Neural progenitor cell (in vitro differentiated cells): ENCODE results near the gene WDR27. TPM values are rescaled to one million over a fixed set of nuclear protein-coding genes. Genes with fewer than 3 reads are reported as not detected.

ENCODE experiments used
- DNase-seq: peaks from one replicate; pipeline ENCODE4 v3.0.0-alpha.2; 2016; ENCODE audit warnings: low spot score
- H2AFZ ChIP-seq: fragments of 200-600 bp; sonication (generic); replicated peaks from 2 replicates; pipeline ENCODE4 v1.6.1; 2016; ENCODE audit warnings: antibody characterized with exemption
- H3F3A ChIP-seq: fragments of 200-600 bp; sonication (generic); 2 replicates; pipeline ENCODE4 v1.6.1; 2016; ENCODE audit warnings: antibody characterized with exemption, low read depth
- H3K27ac ChIP-seq: fragments of 200-600 bp; sonication (generic); 2 replicates; pipeline ENCODE4 v1.5.1; 2016; ENCODE audit warnings: mild to moderate bottlenecking
- H3K27me3 ChIP-seq: fragments of 200-600 bp; sonication (generic); 2 replicates; pipeline ENCODE4 v1.6.1; 2016; ENCODE audit warnings: mild to moderate bottlenecking, moderate library complexity
- H3K36me3 ChIP-seq: fragments of 200-600 bp; sonication (generic); 2 replicates; pipeline ENCODE4 v1.5.1; 2016
- H3K4me1 ChIP-seq: fragments of 200-600 bp; sonication (generic); 2 replicates; pipeline ENCODE4 v1.6.1; 2016; ENCODE audit warnings: mixed run types
- H3K4me2 ChIP-seq: fragments of 200-600 bp; sonication (generic); 2 replicates; pipeline ENCODE4 v1.6.1; 2016
- H3K4me3 ChIP-seq: fragments of 200-600 bp; sonication (generic); 2 replicates; pipeline ENCODE4 v1.5.1; 2016
- H3K79me2 ChIP-seq: fragments of 200-600 bp; sonication (generic); 2 replicates; pipeline ENCODE4 v1.6.1; 2016; ENCODE audit warnings: low read depth
- H3K9ac ChIP-seq: fragments of 200-600 bp; sonication (generic); 2 replicates; pipeline ENCODE4 v1.6.1; 2016
- H3K9me3 ChIP-seq: fragments of 200-600 bp; sonication (generic); 2 replicates; pipeline ENCODE4 v1.5.1; 2016; ENCODE audit warnings: low read depth
- H4K20me1 ChIP-seq: fragments of 200-600 bp; sonication (generic); 2 replicates; pipeline ENCODE4 v1.6.1; 2016; ENCODE audit warnings: low read depth
- H3K27ac Mint-ChIP-seq: 3 replicates; pipeline ENCODE4 v1.8.0; 2021; ENCODE audit warnings: mixed read lengths
- H3K27me3 Mint-ChIP-seq: 2 replicates; pipeline ENCODE4 v1.8.0; 2022; ENCODE audit warnings: low read depth, mild to moderate bottlenecking, inconsistent platforms, moderate library complexity, mixed read lengths; ENCODE audit not compliant: insufficient read depth
- H3K36me3 Mint-ChIP-seq: 3 replicates; pipeline ENCODE4 v1.8.0; 2021; ENCODE audit warnings: mixed read lengths
- H3K4me1 Mint-ChIP-seq: 3 replicates; pipeline ENCODE4 v1.8.0; 2021; ENCODE audit warnings: mixed read lengths
- H3K4me3 Mint-ChIP-seq: 3 replicates; pipeline ENCODE4 v1.8.0; 2021; ENCODE audit warnings: mild to moderate bottlenecking, moderate library complexity, mixed read lengths
- H3K9me3 Mint-ChIP-seq: 3 replicates; pipeline ENCODE4 v1.8.0; 2020; ENCODE audit warnings: mixed read lengths
- EZH2 ChIP-seq: fragments of 200-600 bp; sonication (generic); IDR thresholded peaks from 2 replicates; pipeline ENCODE4 v1.6.1; 2017; ENCODE audit warnings: antibody characterized with exemption, mild to moderate bottlenecking, moderate library complexity
- EZH2phosphoT487 ChIP-seq: fragments of 200-600 bp; sonication (generic); IDR thresholded peaks from 2 replicates; pipeline ENCODE4 v1.6.1; 2017; ENCODE audit warnings: antibody characterized with exemption
- total RNA-seq: library from RNA; depleted of rRNA; stranded (reverse); fragments of >200 nt; gene quantifications from 2 replicates; pipeline ENCODE4 v1.2.3, GENCODE V29; 2015; ENCODE audit warnings: low replicate concordance
- TF ChIP-seq, protein P1 (sequence below): fragments of 200-600 bp; sonication (generic); IDR thresholded peaks from 2 replicates; pipeline ENCODE4 v1.5.1; 2017; ENCODE audit warnings: antibody characterized with exemption, mild to moderate bottlenecking

Gene WDR27
- total RNA-seq, 1 donor from 2014 or later: 69.0 TPM

GRCh38 chr6:169510871-169511270, 191.0 kb downstream of the WDR27 start:
- H3K27me3 ChIP-seq: no peaks in the 10 kb centered on the region
- DNase-seq: no peak
- H3K4me2 ChIP-seq: no peak overlapping the region
- H3F3A ChIP-seq: no peaks in the 10 kb centered on the region
- H2AFZ ChIP-seq: no peak overlapping the region
- no peaks in the 10 kb centered on the region for H3K79me2 ChIP-seq
- H4K20me1 ChIP-seq: no peaks in the 10 kb centered on the region
- H3K9me3 ChIP-seq: peaks cover 6% of the 10 kb centered on the region
- Mint-ChIP-seq H3K4me1 (no peaks in the 10 kb centered on the region), H3K36me3 (peaks cover 9% of the 10 kb centered on the region), H3K4me3 (no peak overlapping the region), H3K27me3 (no peaks in the 10 kb centered on the region), H3K9me3 (peaks cover 14% of the 10 kb centered on the region), H3K27ac (no peak overlapping the region)
- TF ChIP-seq EZH2phosphoT487 (no peak), EZH2 (no peak)
- TF ChIP-seq, protein P1, sequence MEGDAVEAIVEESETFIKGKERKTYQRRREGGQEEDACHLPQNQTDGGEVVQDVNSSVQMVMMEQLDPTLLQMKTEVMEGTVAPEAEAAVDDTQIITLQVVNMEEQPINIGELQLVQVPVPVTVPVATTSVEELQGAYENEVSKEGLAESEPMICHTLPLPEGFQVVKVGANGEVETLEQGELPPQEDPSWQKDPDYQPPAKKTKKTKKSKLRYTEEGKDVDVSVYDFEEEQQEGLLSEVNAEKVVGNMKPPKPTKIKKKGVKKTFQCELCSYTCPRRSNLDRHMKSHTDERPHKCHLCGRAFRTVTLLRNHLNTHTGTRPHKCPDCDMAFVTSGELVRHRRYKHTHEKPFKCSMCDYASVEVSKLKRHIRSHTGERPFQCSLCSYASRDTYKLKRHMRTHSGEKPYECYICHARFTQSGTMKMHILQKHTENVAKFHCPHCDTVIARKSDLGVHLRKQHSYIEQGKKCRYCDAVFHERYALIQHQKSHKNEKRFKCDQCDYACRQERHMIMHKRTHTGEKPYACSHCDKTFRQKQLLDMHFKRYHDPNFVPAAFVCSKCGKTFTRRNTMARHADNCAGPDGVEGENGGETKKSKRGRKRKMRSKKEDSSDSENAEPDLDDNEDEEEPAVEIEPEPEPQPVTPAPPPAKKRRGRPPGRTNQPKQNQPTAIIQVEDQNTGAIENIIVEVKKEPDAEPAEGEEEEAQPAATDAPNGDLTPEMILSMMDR: no peak
- no peaks in the 10 kb centered on the region for H3K4me1 ChIP-seq
- no peak overlapping the region for H3K4me3 ChIP-seq
- H3K9ac ChIP-seq: no peak overlapping the region
- no peaks in the 10 kb centered on the region for H3K36me3 ChIP-seq
- H3K27ac ChIP-seq: no peak overlapping the region

DNA sequence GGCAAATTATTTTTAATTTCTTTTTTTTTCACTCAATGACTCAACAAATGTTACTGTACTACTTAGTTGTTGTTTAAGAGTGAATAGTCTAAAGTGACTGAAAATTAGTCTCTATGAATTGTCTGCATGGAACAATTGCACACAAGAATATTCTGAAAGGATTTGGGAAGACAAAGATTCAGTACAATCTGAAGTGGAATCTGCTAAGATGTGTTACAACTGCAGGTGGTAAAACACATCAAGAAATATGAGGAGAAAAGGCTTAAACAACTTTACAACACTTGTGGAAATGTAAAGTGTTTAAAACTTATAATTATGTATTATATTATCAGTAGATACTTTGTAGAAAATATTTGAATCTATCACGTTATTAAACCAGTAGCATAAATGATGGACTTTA, 193.4 kb downstream of the WDR27 start:
- no peak for TF ChIP-seq EZH2phosphoT487
- no peak for TF ChIP-seq EZH2
- TF ChIP-seq, protein P1: no peak

DNA sequence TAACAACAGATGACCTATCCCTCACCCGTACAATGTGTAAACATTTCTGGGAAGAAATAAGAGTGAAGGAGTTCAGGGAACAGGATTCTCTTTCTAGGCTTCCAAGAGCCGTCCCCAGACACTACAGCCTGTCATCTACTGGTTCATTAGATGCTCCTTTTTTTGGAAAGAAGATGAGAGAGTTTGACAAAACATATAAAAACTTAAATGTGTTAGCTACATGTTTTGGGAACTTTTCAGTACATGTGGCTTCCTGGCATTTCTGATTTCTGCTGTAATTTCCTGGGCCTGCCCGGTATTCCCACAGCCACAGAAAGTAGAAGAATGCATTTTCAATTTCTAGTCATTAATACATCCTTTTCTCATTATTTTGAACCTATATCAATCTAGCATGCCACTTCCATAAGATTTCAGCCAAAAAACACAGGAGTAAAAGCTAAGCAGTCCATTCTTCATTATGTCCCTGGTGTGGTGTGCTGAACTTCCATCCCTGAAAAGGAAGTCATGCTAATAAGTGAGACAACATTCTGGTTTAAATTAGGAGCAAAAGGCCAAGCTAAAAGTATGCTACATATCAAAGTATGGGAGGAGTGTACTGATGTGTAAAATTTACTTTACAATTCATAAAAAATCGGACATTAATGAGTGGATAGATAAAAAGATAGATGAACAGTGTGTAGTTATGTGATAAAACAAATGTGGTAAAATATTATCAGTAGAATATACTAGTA, 198.2 kb downstream of the WDR27 start:
- H4K20me1 ChIP-seq: no peaks in the 10 kb centered on the region
- H3K9ac ChIP-seq: no peak overlapping the region
- H3K27me3 ChIP-seq: no peaks in the 10 kb centered on the region
- H3F3A ChIP-seq: no peaks in the 10 kb centered on the region
- peaks cover 13% of the 10 kb centered on the region for H3K36me3 Mint-ChIP-seq
- no peaks in the 10 kb centered on the region for H3K4me1 ChIP-seq
- H3K27ac ChIP-seq: no peak overlapping the region
- H3K4me1 Mint-ChIP-seq: peaks cover 15% of the 10 kb centered on the region
- peaks cover 6% of the 10 kb centered on the region for H3K9me3 ChIP-seq
- no peak overlapping the region for H3K27ac Mint-ChIP-seq
- no peak for TF ChIP-seq EZH2phosphoT487
- no peak for TF ChIP-seq EZH2
- TF ChIP-seq, protein P1: no peak
- no peaks in the 10 kb centered on the region for H3K79me2 ChIP-seq
- H3K27me3 Mint-ChIP-seq: peaks cover 2% of the 10 kb centered on the region
- no peak overlapping the region for H3K4me2 ChIP-seq
- H3K4me3 Mint-ChIP-seq: no peak overlapping the region
- no peak overlapping the region for H3K4me3 ChIP-seq
- H2AFZ ChIP-seq: no peak overlapping the region
- H3K9me3 Mint-ChIP-seq: peaks cover 12% of the 10 kb centered on the region
- H3K36me3 ChIP-seq: no peaks in the 10 kb centered on the region
- no peak for DNase-seq

More for the DNA sequence above, 193.4 kb downstream of the WDR27 start:
- no peak overlapping the region for H3K4me2 ChIP-seq
- no peaks in the 10 kb centered on the region for H3K36me3 ChIP-seq
- H3K27me3 Mint-ChIP-seq: no peaks in the 10 kb centered on the region
- no peak overlapping the region for H3K27ac ChIP-seq
- no peaks in the 10 kb centered on the region for H3K4me1 ChIP-seq
- peaks cover 6% of the 10 kb centered on the region for H3K9me3 ChIP-seq
- peaks cover 14% of the 10 kb centered on the region for H3K9me3 Mint-ChIP-seq
- no peak overlapping the region for H3K27ac Mint-ChIP-seq
- no peaks in the 10 kb centered on the region for H3F3A ChIP-seq
- no peak overlapping the region for H2AFZ ChIP-seq
- peaks cover 7% of the 10 kb centered on the region for H3K36me3 Mint-ChIP-seq
- H3K9ac ChIP-seq: no peak overlapping the region
- no peaks in the 10 kb centered on the region for H3K4me1 Mint-ChIP-seq
- no peak overlapping the region for H3K4me3 Mint-ChIP-seq
- no peak for DNase-seq
- H3K79me2 ChIP-seq: no peaks in the 10 kb centered on the region
- no peaks in the 10 kb centered on the region for H4K20me1 ChIP-seq
- H3K4me3 ChIP-seq: no peak overlapping the region
- no peaks in the 10 kb centered on the region for H3K27me3 ChIP-seq
